Measurements from ENCODE around the gene IP6K3. TPM values are rescaled to one million over a fixed set of nuclear protein-coding genes. Genes with fewer than 3 reads are reported as not detected.

IP6K3 gene
- total RNA-seq, 1 donor from 2014 or later, result not detected

DNA sequence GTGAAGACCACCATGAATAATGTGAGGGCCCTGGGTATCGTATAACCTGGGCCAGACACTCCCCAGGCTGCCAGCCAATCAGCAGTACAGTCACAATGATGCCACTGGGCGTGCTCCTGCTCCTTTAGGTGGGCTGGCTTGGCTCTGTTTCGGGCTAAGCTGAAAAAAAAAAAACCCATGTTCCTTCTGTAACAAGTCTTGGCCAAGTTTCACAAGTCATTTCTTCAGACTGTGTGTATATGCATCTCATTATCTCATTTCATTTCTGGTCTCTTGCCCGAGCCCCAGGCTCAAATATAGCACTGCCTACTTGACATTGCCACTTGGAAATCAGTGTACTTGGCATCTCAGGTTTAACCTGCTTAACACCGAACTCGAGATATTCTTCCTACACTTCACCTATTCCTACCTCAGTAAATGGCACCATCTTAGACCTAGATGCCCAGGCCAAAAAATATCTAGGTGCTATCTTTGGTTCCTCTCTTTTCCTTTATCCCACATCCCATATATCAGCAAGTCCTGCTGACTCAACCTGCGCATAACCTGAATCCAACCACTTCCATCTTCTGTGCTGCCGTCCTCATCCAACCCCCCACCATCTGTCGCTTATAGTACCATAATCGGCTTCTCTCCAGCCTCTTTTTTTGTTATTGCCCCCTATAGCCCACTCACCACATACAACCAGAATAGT lies 37.0 kb downstream of the IP6K3 start:
- DNase-seq (ENCODE audit: extremely low read depth, low read depth, low spot score), result no peak

DNA sequence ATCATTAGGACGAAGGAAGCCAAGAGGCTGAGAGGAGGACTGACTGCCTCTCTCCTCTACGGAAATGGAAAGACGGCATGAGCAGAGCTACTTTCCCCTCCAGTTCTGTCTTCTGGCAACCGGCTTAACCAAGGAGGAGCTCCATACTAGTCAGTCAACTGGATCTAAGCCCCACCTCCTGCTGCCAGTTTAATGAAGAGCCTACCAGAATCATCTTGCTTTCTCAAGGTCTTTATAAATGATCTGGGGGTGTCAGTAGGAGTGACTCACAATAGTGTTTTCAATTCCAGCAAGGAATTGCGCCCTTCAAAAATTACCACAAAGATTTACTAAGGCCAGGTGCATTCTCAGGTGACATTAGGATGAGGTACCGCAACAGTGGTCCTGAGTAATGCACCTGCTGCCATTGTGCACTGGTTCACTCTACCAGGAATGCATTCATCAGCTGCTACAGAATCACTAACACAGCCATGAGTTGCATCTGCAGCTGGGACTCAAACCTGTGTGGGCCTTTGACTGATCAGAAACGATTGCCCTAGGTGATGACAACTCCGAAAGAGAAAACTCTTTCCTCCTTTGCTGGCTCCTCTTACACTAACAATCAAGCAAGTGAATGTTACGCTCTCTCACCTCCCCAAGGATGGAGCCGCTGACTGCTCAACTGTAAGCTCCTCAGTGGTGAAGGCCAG lies 38.0 kb downstream of the IP6K3 start:
- DNase-seq (ENCODE audit: extremely low read depth, low read depth, low spot score), result no peak

DNA sequence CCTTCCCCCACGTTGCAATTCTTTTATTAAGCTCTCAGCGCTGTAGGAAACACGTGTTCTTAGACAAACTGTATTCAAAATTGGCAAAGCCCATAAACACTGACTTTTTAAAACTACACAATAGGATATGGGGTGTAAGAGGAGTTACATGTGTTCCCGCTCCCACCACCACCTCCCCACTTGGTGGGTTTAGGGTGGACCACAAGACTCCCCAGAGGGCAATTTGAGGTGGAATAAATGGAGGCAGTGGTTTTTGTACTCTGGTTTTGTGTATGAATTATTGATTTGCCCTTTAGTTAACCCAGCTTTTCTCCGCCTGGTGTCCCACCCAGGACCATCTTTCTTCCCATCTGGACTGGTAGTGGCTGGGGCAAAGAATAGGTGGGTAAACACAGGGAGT lies 38.9 kb downstream of the IP6K3 start:
- DNase-seq (ENCODE audit: extremely low read depth, low read depth, low spot score), result no peak

DNA sequence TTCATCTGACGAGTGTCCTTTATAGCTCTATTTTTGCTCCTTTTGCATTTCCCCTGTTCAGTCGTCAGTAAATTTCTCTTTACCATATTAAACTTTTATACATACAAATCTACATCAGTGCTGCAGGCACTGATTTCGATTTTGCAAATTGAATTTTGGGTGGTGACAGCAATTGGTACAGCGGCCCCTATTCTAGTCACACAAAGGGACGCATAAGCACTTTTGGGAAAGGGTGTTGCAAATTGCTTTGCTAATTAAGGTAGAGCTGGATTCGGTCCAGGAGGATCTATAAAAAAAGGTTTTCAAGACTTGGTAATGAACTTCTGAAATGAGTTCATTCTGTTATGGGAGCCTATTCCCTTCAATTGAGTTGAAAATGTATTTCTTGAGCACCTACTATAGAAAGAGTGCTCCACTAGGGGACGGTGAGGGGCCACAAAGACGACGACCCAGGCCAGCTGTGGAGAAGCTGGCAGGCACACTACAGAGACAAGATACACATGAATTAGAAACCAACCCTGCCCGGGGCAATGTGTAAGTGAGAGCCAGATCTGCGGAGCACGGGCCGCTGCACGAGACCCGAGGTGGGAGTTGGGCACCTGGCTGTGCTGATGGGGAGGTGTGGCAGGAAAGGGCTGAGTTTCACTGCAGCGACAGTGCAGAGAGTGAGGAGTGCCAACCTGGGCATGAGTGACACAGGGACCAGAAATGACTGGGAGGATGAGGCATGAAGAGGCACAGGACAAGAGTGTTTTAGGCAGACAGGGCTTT lies 40.6 kb downstream of the IP6K3 start:
- no peak for DNase-seq (ENCODE audit: extremely low read depth, low read depth, low spot score)

- no peak for DNase-seq (ENCODE audit: extremely low read depth, low read depth, low spot score)
Measured at GRCh38 chr6:33705268-33705885, 41.3 kb downstream of the IP6K3 start.

DNA sequence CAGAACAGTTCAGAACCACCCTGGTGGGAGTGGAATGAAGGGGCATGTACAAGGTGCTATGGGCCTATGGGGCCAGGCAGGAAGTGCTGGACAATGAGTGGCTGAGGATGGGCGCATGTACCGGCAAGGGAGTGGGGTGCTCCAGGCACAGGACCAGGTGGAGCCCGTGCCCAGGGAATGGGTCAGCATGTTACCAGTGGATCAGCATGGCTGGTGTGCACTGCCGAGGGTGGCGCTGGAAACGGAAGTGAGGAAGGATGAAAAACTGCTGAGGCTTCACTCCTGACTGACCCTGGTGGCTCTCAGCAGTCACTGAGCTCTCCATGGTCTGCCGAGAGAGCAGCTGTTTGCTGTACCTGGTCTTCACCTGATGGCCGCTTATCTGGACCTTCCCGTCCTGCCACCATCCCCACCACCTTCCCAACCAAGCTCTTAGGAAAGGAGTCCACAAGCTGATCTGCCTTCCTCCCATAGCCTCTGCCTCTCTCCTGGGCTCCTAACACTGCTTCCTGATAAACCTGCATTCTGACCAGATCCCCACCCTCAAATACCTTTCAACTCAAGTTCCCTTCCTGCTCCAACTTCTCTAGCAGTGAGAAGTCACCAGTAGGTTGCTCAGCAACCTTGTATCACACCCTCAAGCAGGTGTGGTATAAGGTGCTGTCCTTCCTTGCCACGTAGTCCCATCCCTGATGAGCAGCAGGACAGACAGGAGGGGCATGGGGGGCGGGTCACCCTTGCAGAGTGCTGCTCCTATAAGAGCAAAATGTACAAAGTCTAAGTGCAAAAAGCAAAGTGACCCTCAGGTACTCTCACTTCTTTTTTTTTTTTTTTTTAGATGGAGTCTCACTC lies 42.3 kb downstream of the IP6K3 start:
- no peak for DNase-seq (ENCODE audit: extremely low read depth, low read depth, low spot score)

GRCh38 chr6:33702345-33702977 lies 44.2 kb downstream of the IP6K3 start:
- DNase-seq (ENCODE audit: extremely low read depth, low read depth, low spot score), result no peak

DNA sequence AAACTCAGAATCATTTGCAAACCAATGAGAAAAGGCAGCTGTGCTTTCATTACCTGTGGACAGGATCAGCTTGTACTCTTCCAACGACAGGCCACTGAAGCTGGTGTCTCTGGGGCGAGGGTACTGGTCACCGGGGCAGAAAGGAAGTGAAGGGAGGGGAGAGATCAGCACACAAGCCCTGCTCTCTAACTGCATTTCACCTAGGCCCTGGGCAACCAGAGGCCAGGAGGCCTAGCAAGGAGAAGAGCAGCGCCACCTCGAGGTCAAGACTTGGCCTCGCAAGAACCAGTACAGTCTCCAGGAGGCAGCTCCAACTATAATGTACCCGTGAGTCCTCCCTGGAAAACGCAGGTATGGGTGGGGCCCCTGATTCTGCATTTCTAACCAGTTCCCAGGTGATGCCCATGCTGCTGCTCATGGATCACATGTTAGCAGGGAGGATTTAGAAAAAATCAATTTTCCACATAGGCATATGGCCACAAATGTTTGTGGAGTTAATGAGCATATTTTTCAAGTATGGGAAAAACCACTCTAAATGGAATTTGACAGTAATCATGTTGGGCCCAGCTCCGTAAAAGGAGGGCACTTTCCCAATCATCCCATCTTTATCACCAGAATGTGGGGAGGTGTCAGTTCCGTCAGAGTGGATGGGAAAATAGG lies 46.2 kb downstream of the IP6K3 start:
- no peak for DNase-seq (ENCODE audit: extremely low read depth, low read depth, low spot score)

DNA sequence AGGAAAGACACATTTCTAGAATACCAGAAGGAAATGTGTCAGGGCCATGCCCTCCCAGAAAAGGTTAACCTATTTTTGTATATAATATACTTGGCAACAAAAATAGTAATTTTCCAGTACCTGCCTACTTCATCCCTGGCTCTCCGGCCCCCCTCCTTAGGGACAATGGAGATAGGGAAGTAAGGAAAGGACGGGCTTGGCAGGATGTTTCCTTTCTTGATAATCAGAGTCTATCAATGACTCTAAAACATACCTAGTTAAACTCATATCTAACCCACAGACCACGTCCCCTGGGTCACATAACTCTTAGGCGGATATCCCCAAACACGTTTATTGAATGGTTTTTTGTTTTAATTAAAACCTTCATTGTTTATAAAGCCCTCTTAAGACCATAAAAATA lies 47.0 kb downstream of the IP6K3 start:
- no peak for DNase-seq (ENCODE audit: extremely low read depth, low read depth, low spot score)

DNA sequence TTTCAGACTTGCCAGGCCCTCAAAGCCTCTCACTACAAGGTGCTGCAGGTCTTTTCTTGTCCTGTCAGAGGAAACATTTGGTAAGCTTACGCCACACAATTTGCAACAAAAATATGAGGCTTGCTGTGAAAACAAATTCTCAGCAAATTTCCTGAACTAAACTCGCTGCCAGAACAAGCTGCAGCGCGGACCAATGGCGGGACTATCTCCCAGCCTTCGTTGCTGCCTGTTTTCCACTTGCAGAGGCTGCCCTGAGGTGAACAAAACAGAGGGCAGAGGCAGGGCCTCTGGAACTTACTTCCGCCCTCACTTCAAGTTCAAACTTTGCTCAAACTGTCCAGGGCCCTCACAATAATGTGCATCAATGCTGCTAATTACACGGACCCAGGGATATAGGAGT lies 47.6 kb downstream of the IP6K3 start:
- DNase-seq (ENCODE audit: extremely low read depth, low read depth, low spot score), result no peak

GRCh38 chr6:33698494-33698893 lies 48.2 kb downstream of the IP6K3 start:
- no peak for DNase-seq (ENCODE audit: extremely low read depth, low read depth, low spot score)

DNA sequence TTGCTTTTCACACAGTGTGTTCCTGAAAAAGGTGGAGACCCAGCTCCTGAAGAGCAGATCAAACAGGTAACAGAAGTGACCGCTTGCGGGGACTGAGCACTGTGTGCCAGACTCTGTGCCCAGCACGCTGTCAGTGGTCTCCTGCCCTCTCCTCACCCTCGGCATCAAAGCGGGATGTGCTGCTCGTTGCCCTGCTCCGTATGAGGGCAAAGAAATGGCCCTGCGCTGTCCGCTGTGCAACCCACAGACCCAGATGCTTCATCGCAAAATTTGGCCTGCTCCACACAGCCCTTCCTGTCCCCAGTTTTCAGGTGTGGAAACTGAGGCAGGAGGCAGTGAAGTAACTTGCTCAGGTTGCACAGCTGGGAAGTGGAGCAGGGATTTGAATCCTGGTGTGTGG lies 48.9 kb downstream of the IP6K3 start:
- DNase-seq (ENCODE audit: extremely low read depth, low read depth, low spot score), result no peak

DNA sequence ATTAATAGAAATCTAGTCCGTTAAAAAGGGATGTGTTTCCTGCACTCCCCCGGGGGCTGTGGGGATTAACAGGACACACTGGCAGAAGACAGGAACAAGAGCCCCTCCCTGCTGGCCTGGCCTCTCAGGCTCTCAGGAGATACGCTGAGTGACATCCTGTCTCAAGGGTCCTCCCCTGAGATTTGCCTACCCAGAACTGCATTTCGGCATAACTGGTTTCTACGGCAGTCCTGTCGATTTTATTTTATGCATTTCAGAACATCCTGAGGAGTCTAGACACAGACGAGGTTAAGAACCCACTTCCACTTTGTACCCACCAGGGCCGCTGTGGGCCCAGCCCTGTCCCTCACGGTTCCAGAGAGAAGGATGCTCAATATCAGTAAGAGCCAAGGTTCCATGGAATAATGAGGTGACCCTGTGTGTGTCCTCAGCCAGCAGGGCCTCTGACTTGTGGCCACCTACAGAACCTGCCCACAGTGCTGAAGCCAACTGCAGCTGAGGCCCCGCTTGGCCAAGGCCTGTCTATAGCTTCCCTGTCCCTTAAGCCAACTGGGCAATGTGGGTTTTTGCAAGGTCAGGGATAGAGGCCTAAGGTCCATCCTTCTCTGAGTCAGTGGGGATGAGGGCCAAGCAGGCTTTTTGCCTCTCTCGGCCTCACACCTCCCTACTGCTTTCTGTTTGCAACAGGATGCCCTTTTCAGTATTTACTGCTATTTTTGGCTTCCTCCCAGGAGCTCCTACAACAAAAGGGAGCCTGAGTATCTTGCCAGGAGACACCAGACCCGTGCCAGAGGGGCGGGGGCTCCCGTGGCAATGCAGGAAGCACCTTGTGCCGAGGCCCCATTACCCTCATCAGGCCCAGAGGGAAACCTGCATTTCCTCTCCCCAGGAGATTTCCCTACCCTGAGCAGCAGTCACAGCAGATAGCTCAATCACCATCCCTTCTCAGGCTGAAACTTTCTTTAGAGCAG lies 49.9 kb downstream of the IP6K3 start:
- DNase-seq (ENCODE audit: extremely low read depth, low read depth, low spot score), result peak; percentile 81

DNA sequence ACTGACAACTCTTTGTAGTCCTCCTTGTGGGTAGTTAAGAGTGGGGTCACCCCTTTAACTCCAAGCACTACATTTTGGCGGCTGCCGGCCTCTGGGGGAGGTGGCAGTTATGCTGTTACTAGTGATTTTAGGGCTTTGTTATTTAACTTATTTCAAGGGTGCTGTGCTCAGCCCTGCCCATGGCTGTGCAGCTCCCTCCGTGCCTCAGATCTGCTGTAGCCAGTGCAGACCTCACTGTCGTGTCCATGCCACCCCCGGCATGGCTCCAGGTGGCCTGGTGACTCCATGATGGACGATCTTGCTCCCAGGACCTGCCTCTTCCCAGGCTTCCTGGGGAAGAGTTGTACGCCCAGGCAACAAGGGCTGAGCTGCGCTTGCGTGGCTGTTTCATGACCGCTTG lies 50.6 kb downstream of the IP6K3 start:
- DNase-seq (ENCODE audit: extremely low read depth, low read depth, low spot score), result no peak

GRCh38 chr6:33695451-33695887 lies 51.2 kb downstream of the IP6K3 start:
- no peak for DNase-seq (ENCODE audit: extremely low read depth, low read depth, low spot score)

DNA sequence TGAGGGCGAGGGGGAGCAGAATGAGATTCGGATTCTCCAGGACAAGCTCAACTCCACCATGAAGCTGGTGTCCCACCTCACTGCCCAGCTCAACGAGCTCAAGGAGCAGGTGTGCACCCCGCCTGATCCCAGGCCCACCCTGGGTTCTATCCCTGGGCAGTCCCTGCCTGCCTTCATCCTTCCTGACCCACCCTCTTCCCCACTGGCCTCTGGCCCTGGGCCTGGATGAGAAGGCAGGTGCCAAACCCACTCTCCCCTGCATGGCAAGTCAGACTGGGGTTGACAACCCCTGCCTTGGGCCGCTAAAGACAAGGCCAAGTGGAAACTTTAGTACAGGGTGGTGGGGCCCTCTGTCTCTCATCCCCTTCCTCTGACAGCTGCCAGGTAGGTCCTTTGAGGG lies 51.7 kb downstream of the IP6K3 start:
- DNase-seq (ENCODE audit: extremely low read depth, low read depth, low spot score), result no peak

DNA sequence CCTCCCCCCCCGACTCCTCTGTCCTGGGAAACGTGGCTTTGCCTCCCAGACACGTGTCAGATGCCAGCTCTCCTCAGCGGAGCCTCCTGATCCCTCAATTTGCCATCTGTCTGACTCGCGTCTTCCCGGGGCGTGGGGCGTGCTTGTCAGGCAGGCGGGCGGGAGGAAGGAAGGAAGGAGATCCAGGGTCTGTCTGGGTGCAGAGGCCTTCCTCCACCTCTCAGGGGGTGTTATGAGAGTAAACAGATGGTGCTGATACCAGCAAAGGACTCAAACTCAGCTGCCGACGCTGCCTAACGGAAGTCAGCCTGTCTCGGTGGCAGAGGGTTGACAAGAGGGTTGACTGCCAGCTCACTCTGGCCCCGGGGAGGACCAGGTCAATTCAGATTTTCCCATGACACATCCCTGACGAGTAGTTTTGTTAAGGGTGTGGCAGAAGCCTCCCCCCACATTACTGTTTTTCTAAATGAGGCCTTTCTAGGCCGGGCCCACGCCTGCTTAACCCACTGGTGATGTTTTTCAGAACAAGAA lies 52.2 kb downstream of the IP6K3 start:
- DNase-seq (ENCODE audit: extremely low read depth, low read depth, low spot score), result no peak
